GM19099 (cell line): ENCODE results near the gene CDH4.

Experiments
- POLR2A ChIP-seq: IDR thresholded peaks from 3 replicates; pipeline ENCODE4 v1.6.1; 2011; ENCODE audit warnings: low read depth; ENCODE audit not compliant: insufficient read length; ENCODE audit errors: extremely low read depth

The CDH4 gene

DNA sequence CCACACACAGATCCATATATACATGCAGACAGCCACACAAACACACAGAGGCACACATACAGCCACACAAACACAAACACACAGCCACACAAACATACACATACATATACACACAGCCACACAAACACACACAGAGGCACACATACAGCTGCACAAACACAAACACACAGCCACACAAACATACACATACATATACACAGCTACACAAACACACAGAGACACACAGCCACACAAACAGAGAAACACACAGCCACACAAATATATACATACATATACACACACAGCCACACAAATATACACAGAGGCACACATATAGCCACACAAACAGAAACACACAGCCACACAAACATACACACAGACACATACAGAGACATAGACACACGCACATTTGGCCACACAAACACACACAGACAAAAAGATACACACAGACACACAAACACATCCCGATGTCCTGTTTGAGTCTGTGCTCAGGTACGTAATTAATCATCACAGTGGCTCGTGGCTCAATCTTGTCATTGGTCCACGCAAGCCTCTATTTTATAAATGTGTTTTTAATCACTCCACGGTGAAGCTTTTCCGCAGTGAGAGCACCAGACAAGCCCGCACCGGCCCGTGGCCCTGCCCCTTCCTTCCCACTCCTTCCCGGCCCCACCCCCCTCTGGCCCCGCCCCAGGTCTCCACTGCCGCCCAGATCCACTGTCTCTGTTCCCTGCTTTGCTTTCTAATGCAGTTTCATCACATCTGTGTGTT is 135.3 kb downstream of the CDH4 start:
- no peak for TF ChIP-seq POLR2A

DNA sequence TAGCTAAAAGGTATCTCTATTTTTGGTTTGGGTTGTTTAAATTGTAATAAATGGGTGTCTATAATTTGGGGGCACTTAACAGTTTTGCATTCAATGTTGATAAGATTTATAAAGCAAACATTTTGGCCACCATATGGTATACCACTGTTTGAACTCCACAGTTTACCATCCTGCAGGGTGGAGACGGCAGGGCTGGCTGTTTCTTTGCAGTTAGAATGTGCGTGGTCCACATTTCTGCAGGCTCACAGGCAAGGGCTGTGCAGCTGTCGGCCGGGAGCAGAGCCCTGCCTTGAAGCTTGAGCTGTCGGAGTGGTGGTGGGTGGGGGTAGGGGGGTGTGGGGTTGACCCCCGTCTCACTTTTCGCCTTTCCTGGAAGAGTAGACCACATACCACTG is 135.9 kb downstream of the CDH4 start:
- TF ChIP-seq POLR2A, result no peak

- no peak for TF ChIP-seq POLR2A
Measured at GRCh38 chr20:61389077-61389476, 137.0 kb downstream of the CDH4 start.

- TF ChIP-seq POLR2A, result no peak
Measured at GRCh38 chr20:61391185-61391584, 139.1 kb downstream of the CDH4 start.

DNA sequence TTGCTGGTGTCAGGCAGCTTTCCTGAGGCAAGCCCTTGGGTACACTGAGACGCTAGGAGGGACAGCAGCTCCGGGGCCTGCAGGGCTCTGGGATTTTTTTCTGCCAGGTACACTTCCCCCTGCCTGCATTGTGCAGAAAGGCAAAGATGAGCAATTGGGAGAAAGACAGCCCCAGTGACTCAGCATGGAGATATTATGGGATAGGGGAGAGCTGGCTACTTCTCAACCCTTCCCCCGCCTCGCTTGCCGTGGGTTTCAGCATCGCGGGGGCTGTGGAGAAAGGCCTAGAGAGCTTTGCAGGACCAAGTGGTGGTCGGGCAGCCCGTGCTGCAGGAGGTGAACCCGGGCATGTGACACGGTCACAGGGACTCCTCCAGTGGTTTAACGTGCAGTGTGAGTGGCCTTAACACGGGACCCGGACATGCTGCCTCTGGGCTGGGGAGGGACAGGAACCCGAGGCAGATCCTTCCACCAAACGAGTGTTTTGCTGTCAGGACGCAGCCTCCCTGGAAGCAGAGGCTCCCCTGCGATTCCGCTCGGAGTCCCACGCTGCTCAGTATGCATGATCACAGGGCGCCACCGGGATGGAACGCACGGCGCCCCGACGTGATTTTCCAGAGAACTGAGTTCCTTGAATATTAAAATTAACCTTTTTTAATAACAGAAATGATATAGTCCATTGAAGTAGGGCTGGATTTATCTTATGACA is 139.9 kb downstream of the CDH4 start:
- TF ChIP-seq POLR2A, result no peak

DNA sequence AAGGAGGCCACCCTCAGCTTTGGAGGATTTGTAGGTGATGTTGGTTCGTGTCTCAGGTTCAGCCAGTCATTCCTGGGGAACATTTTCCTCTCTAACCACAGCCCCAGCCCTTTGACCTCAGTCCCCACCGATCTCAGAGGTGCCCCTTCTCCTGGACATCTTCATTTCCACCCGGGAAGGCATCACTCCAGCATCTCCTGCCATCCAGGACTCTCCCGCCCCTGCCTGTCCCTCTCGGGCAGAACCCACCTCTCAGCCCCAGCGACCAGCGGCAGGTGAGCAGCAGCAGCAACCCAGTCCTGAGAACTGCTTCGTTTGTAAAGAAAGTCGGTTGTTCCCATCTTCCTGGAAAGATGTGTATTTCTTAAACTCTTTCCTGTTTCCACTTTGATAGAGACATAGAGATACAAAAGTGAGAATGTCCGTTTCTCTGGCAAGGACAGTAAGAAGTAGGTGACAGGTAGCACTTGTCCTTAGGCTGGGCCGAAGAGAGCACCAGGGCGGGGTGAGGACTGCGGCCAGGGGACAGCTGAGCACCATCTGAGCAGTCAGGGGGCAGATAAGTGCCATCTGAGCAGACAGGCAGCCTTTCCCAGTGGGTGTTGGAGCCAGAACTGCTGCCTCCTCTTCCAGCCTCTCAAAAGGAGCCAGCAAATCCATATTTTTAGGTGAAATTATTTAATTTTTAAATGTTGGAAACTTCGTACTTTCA is 142.2 kb downstream of the CDH4 start:
- TF ChIP-seq POLR2A, result no peak

DNA sequence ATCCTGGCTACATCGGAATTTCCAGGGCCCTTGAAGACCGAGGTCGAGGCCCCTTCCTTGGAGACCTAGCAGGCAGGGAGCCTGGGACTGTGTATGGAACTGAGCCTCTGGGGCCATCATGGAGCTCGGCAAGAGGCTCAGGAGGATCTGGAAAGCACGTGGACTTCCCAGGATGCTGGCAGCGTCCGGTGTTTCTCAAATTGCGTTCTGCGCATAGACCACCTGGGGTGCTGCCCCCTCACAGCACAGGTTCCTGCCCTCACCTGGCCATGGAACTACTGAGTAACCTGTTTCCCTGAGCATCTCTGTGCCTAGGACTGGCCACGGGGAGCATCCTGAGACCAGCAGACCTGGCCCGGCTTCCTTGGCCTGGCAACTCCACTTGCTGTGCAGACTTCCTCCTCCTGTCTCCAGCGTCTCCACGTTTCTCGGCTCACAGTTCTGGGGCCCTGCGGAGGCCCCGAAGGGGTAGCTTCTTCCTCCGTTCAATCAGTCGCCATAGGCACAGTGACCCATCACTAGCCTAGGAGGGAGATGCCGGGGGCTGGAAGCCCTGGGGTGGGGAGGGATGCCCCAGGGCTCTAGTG is 144.3 kb downstream of the CDH4 start:
- TF ChIP-seq POLR2A, result no peak

DNA sequence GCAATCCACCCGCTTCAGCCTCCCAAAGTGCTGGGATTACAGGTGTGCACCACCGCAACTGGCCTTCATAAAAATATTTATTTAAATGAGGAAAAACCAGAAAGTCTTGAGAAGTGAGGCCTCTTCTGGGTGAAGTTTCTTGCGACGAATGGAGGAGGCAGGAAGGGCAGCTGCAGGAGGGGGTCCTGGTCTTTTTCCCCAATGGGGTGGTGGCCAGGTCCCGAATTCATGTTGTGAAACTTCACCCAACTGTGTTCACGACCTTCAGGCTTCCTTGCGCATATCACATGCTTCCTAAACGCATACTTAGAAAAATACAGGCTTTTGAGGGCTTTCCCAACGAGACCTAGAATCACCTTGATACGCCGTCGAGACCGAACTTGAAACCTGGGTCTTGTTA is 145.1 kb downstream of the CDH4 start:
- TF ChIP-seq POLR2A, result no peak

DNA sequence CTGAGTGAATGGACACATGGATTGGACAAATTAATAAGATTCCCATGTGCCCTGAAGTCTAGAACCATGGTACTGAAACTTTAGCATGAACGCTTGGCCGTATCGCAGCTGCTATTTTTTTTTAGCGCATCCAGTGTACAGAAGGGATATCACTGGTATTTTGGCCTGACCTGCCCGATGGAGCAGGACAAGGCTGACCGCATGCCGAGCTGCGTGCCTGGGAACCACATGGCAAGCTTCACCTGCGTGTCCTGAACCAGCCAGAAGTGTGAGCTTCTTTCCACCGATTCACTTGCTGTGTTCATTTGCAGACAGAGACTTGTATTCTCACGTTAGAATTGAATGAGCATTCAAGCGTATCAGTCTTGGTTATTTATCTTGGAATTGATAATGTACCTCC is 145.7 kb downstream of the CDH4 start:
- no peak for TF ChIP-seq POLR2A

- no peak for TF ChIP-seq POLR2A
Measured at GRCh38 chr20:61399433-61399832, 147.4 kb downstream of the CDH4 start.

- no peak for TF ChIP-seq POLR2A
Measured at GRCh38 chr20:61400499-61400898, 148.4 kb downstream of the CDH4 start.

DNA sequence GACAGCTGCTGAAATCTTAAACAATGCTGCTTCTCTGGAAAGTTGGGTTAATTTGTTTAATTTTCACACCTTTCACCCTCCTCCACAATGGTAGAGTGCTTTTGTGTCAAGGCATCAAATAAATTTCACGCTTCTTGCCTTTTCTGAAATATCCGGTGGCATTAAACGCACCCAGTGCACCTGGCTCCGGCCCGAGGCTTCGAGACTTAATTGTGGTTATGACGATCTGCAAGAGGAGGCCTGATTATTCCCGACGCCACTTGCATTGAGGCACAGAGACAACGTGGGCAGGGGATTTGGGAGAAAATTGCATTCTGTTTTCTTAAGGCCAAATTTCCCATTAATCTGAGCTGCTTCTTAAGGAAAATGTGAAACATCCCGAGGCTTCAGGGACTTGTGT is 152.2 kb downstream of the CDH4 start:
- no peak for TF ChIP-seq POLR2A

- TF ChIP-seq POLR2A, result no peak
Measured at GRCh38 chr20:61405007-61405406, 152.9 kb downstream of the CDH4 start.

DNA sequence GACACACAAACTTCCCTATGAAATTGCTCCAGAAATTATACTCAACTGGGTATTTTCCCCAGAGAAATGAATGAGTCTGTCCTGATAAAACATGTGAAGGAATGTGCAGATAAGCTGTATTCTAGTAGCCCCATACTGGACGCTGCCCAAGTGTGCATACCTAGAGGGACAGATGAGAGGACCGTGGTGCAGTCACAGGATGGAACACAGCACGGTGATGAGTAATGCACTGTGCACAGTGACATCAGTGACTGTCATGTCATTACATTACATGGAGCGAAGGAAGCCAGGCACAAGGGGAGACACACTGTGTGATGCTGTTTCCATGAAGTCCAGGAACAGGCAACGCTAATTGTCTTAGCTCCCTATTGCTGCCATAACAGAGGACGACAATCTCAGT is 155.5 kb downstream of the CDH4 start:
- TF ChIP-seq POLR2A, result no peak

DNA sequence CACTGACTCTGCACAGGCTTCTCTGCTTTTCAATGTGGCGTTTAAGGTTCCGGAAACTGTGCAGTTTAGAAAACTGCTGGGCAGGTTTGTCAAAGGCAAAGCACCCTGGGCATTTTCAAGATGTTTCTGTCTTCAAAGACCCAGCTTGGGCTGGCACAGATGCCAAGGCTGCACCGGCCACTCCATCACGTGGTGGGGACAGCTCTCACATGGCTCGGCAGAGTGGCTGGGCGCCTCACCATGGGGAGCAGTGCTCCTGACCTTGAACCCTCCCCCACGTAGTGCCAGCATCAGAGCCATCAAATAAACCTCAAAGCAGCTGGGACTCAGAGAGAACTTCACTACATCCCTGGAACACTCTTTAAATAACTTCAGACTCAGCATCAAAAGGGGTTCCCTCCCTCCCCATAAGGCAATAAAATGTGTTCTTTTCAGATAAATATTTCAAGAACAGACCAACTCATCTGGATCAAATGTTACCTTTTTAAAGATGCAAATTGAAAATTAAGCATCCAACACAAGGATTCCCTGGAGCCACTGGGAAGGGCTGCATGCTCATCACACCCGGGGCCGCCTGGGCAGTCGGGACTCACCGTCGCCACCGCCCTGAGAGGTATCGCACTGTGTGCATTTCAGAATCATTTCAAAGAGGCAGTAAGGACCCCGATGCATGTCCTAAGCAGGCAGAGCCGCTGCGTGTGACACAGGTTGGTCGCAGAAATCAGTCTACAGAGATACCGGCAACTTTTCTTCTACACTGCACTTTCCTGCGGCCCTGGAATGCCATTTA is 157.1 kb downstream of the CDH4 start:
- no peak for TF ChIP-seq POLR2A

- TF ChIP-seq POLR2A, result no peak
Measured at GRCh38 chr20:61411743-61412142, 159.7 kb downstream of the CDH4 start.

DNA sequence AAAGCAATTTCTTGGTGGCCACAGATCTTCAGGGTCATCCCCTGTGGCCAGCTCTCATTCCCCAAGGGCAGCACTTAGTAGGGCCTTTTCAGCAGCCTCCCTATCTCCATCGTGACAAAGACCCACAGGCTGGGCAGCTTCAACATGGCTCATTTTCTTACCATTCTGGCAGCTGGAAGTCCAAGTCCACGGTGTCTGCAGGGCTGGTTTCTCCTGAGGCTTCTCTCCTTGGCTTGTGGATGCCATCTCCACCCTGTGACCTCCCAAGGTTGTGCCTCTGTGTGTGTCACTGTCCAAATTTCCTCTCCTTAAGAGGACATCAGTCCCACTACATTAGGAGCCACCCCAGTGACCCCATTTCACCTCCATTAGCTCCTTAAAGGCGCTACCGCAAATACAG is 161.7 kb downstream of the CDH4 start:
- TF ChIP-seq POLR2A, result no peak
